Tibial nerve (tissue), 4 donors: ENCODE data around the gene STK31. TPM values are rescaled to one million over a fixed set of nuclear protein-coding genes. Genes with fewer than 3 reads are reported as not detected.

Experiments used
- DNase-seq, 2 donors: peaks; one replicate each; pipeline ENCODE4 v3.0.0-alpha.2; 2019; ENCODE audit warnings: low spot score in 2 of 2
- H3K27ac ChIP-seq, 4 donors: fragments of 200-600 bp; sonication (generic) in 3 of 4; one replicate each; pipeline ENCODE4 v1.5.1; 2017 to 2019; ENCODE audit warnings: mild to moderate bottlenecking in 1 of 4
- H3K27me3 ChIP-seq, 2 donors: fragments of 200-600 bp; sonication (generic) in 1 of 2; one replicate each; pipeline versions ENCODE4 v1.5.1 to v1.6.0; 2017 to 2019
- H3K36me3 ChIP-seq, 3 donors: fragments of 200-600 bp; sonication (generic); one replicate each; pipeline ENCODE4 v1.5.1; 2018 to 2019
- H3K4me1 ChIP-seq, 4 donors: fragments of 200-600 bp; sonication (generic) in 3 of 4; one replicate each; pipeline ENCODE4 v1.5.1; 2017 to 2019
- H3K4me3 ChIP-seq, 4 donors: fragments of 200-600 bp; sonication (generic) in 3 of 4; one replicate each; pipeline ENCODE4 v1.5.1; 2017 to 2019; ENCODE audit warnings: mild to moderate bottlenecking in 1 of 4, moderate library complexity in 1 of 4
- H3K9me3 ChIP-seq, 4 donors: fragments of 200-600 bp; sonication (generic) in 3 of 4; one replicate each; pipeline ENCODE4 v1.5.1; 2017 to 2019
- EP300 ChIP-seq, 2 donors: sonication (generic); formaldehyde crosslinking; IDR thresholded peaks; one replicate each; pipeline ENCODE4 v1.6.1; 2017; ENCODE audit warnings: antibody characterized with exemption in 2 of 2, mild to moderate bottlenecking in 1 of 2
- POLR2A ChIP-seq, 2 donors: fragments of 450-650 bp; IDR thresholded peaks; one replicate each; pipeline ENCODE4 v1.6.1; 2017; ENCODE audit warnings: antibody characterized with exemption in 2 of 2, mild to moderate bottlenecking in 2 of 2, moderate library complexity in 2 of 2
- WGBS, 2 donors: methylation state at CpG; one replicate each; pipeline ENCODE4 v1.1.5; 2018; 5-methylcytosine and 5-hydroxymethylcytosine counted together
- total RNA-seq, 4 donors: library from RNA; depleted of rRNA; stranded (reverse); fragments of >200 nt; gene quantifications; one replicate each; pipeline ENCODE4 v1.1.0, GENCODE V29; 2016
- TF ChIP-seq, protein P1 (sequence below), 5 experiments: fragments of 200-600 bp in 3 of 5; fragments of 450-650 bp in 2 of 5; sonication (generic) in 3 of 5; IDR thresholded peaks; one replicate each; pipeline ENCODE4 v1.5.1; 2016 to 2019; ENCODE audit warnings: antibody characterized with exemption in 5 of 5, mild to moderate bottlenecking in 3 of 5, moderate library complexity in 2 of 5

STK31 gene
- total RNA-seq, 4 donors from 2014 or later: 0.84 to 2.8 (median 1.1) TPM

DNA sequence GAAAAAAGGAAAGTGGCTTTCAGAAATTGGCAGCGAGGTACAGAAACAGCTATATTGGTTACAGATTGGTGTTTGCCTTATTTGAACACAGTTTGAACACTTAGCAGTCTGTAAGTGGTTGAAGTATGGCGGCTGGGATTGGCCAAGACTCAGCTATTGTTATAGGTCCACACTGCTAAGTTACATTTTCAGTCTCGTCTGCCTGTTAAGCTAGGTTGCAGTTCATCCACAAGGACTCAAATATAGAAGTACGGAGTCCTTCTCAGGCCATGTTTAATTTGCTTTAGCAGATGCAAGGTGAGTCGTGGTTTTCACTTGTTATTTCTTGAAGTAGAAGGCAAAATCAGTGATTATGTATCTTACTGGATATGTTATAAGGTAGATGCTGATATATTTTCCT lies 73.1 kb downstream of the STK31 start:
- Histone ChIP-seq H3K27me3 (no peaks in the 10 kb centered on the region), H3K4me1 (no peaks in the 10 kb centered on the region), H3K36me3 (peaks cover 0 to 8% (median 0%) of the 10 kb centered on the region in 3 donors), H3K4me3 (no peak overlapping the region), H3K9me3 (no peaks in the 10 kb centered on the region), H3K27ac (no peak overlapping the region)
- DNase-seq: no peak
- TF ChIP-seq EP300 (IDR thresholded peaks at IDR 0.05) (no peak), POLR2A (IDR thresholded peaks at IDR 0.05) (no peak)
- TF ChIP-seq, protein P1, sequence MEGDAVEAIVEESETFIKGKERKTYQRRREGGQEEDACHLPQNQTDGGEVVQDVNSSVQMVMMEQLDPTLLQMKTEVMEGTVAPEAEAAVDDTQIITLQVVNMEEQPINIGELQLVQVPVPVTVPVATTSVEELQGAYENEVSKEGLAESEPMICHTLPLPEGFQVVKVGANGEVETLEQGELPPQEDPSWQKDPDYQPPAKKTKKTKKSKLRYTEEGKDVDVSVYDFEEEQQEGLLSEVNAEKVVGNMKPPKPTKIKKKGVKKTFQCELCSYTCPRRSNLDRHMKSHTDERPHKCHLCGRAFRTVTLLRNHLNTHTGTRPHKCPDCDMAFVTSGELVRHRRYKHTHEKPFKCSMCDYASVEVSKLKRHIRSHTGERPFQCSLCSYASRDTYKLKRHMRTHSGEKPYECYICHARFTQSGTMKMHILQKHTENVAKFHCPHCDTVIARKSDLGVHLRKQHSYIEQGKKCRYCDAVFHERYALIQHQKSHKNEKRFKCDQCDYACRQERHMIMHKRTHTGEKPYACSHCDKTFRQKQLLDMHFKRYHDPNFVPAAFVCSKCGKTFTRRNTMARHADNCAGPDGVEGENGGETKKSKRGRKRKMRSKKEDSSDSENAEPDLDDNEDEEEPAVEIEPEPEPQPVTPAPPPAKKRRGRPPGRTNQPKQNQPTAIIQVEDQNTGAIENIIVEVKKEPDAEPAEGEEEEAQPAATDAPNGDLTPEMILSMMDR (IDR thresholded peaks at IDR 0.05): no peak
- 82 to 83% methylated on average over 5 of the region's 5 CpGs for WGBS, 2 donors

DNA sequence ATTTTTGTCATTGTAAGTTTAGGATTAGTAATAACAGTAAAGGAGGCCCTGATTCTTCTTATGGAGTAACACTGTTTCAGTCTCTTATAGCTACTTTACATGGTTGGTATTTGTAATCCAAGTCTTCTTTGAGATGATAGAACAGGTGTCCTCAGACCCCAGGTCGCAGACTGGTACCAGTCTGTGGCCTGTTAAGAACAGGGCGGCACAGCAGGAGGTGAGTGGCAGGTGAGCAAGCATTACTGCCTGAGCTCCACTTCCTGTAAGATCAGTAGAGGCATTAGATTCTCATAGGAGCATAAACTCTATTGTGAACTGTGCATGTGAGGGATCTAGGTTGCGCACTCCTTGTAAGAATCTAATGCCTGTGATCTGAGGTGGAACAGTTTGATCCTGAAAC lies 77.3 kb downstream of the STK31 start:
- 89 to 94% methylated on average over 3 of the region's 3 CpGs for WGBS, 2 donors
- no peak for TF ChIP-seq POLR2A (IDR thresholded peaks at IDR 0.05)
- TF ChIP-seq, protein P1 (IDR thresholded peaks at IDR 0.05): no peak
- TF ChIP-seq EP300 (IDR thresholded peaks at IDR 0.05): no peak
- no peaks in the 10 kb centered on the region for H3K36me3 ChIP-seq
- H3K27me3 ChIP-seq: no peaks in the 10 kb centered on the region
- no peak overlapping the region for H3K27ac ChIP-seq
- no peaks in the 10 kb centered on the region for H3K9me3 ChIP-seq
- no peaks in the 10 kb centered on the region for H3K4me1 ChIP-seq
- H3K4me3 ChIP-seq: no peak overlapping the region
- DNase-seq: no peak

DNA sequence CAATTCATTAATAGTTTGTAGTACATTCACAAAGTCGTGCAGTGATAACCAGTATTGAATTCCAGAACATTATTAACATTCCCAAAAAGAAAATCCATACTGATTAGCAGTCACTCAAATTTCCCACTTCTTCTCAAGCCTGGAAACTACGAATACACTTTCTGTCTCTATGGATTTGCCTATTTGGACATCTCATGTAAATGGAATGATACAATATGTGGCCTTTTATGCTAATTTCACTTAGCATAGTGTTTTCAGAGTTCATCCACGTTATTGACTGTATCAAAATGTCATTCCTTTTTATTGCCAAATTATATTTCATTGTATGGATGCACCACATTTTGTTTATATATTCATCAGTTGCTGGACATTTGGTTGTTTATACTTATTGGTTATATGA lies 78.8 kb downstream of the STK31 start:
- peaks cover 0 to 4% (median 0%) of the 10 kb centered on the region in 4 donors for H3K9me3 ChIP-seq
- H3K36me3 ChIP-seq: no peaks in the 10 kb centered on the region
- WGBS, 2 donors: 34 to 36% methylated on average over 3 of the region's 3 CpGs
- H3K27ac ChIP-seq: no peak overlapping the region
- no peaks in the 10 kb centered on the region for H3K27me3 ChIP-seq
- TF ChIP-seq EP300 (IDR thresholded peaks at IDR 0.05) (no peak), POLR2A (IDR thresholded peaks at IDR 0.05) (no peak)
- H3K4me1 ChIP-seq: no peaks in the 10 kb centered on the region
- no peak for DNase-seq
- no peak overlapping the region for H3K4me3 ChIP-seq

DNA sequence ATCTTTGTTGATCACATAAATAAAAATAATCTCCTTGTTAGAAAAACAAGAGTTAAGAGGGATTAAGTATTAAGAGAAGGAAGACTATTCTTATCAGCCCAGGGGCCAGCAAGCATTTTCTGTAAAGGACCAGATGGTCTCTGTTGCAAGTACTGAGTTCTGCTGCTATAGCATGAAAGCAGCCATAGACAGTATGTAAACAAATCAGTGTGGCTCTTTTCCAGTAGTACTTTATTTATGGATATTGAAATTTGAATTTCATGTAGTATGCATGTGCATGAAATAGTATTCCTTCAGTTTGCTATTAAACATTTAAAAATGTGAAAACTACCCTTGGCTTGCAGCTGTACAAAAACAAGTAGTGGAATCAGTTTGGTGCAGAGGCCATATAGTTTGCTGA lies 81.7 kb downstream of the STK31 start:
- Histone ChIP-seq H3K27ac (no peak overlapping the region), H3K36me3 (peaks cover 0 to 4% (median 0%) of the 10 kb centered on the region in 3 donors), H3K4me3 (no peak overlapping the region), H3K27me3 (no peaks in the 10 kb centered on the region), H3K4me1 (no peaks in the 10 kb centered on the region), H3K9me3 (peaks cover 0 to 31% (median 0%) of the 10 kb centered on the region in 4 donors)
- TF ChIP-seq EP300 (IDR thresholded peaks at IDR 0.05): no peak
- no peak for TF ChIP-seq POLR2A (IDR thresholded peaks at IDR 0.05)
- TF ChIP-seq, protein P1 (IDR thresholded peaks at IDR 0.05): no peak
- no peak for DNase-seq

DNA sequence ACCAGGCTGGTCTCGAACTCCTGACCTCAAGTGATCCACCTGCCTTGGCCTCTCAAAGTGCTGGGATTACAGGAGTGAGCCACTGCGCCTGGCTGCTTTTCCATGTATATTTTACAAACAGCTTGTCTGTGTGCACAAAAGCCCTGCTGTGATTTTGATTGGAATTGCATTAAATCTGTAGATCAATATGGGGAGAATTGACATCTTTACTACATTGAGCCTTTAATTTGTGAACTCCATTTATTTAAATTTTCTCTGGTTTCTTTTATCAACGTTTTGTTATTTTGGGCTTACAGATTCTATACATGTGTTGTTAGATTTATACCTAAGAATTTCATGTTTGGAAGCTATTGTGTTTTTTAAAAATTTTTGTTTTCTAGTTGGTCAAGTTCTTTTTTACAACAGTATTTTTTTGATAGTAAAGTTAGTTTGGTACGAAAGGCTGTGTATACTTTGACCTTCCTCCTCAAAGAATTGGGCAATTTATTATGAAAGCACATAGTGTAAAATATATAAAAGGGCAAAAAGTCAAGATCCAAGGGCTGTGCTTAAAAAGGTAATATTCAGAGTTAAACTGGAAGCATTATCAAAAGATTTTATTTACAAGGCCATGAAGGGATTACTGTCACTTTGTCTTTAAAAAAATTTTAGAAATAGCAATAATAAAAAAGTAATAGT lies 92.8 kb downstream of the STK31 start:
- Histone ChIP-seq H3K4me3 (no peak overlapping the region), H3K4me1 (no peaks in the 10 kb centered on the region), H3K27ac (no peak overlapping the region), H3K36me3 (no peaks in the 10 kb centered on the region), H3K9me3 (peaks cover 0 to 15% (median 0%) of the 10 kb centered on the region in 4 donors), H3K27me3 (no peaks in the 10 kb centered on the region)
- 70 to 71% methylated on average over 4 of the region's 4 CpGs for WGBS, 2 donors
- DNase-seq: no peak
- no peak for TF ChIP-seq EP300 (IDR thresholded peaks at IDR 0.05)
- TF ChIP-seq POLR2A (IDR thresholded peaks at IDR 0.05): no peak
- TF ChIP-seq, protein P1 (IDR thresholded peaks at IDR 0.05): no peak
